T-helper 2 cell treated with Interferon-gamma antibody and Interleukin-4, amounts not matched to agents 5 μg/mL and 100 μg/mL, for 36 hours (primary cell): ENCODE measurements around the gene MYBPC1.
"Not testable (repeated sequence)": the region's sequence is repeated elsewhere in the genome, so short reads cannot be mapped to it uniquely, and the experiment has no call there.

ENCODE experiments used
- DNase-seq: peaks from one replicate; pipeline ENCODE4 v3.0.0; 2021; ENCODE audit warnings: low spot score
- H3K27ac Mint-ChIP-seq: one replicate; pipeline ENCODE4 v1.8.0; 2021; ENCODE audit warnings: mild to moderate bottlenecking, mixed read lengths
- H3K27me3 Mint-ChIP-seq: one replicate; pipeline ENCODE4 v1.8.0; 2021; ENCODE audit warnings: low read depth, mixed read lengths
- H3K36me3 Mint-ChIP-seq: one replicate; pipeline ENCODE4 v1.8.0; 2021; ENCODE audit warnings: low read depth, mixed read lengths
- H3K4me1 Mint-ChIP-seq: one replicate; pipeline ENCODE4 v1.8.0; 2021; ENCODE audit warnings: low read depth, mixed read lengths
- H3K4me3 Mint-ChIP-seq: one replicate; pipeline ENCODE4 v1.8.0; 2022; ENCODE audit warnings: mild to moderate bottlenecking, moderate library complexity, mixed read lengths
- H3K9me3 Mint-ChIP-seq: one replicate; pipeline ENCODE4 v1.8.0; 2021; ENCODE audit warnings: mixed read lengths

Gene MYBPC1, protein sequence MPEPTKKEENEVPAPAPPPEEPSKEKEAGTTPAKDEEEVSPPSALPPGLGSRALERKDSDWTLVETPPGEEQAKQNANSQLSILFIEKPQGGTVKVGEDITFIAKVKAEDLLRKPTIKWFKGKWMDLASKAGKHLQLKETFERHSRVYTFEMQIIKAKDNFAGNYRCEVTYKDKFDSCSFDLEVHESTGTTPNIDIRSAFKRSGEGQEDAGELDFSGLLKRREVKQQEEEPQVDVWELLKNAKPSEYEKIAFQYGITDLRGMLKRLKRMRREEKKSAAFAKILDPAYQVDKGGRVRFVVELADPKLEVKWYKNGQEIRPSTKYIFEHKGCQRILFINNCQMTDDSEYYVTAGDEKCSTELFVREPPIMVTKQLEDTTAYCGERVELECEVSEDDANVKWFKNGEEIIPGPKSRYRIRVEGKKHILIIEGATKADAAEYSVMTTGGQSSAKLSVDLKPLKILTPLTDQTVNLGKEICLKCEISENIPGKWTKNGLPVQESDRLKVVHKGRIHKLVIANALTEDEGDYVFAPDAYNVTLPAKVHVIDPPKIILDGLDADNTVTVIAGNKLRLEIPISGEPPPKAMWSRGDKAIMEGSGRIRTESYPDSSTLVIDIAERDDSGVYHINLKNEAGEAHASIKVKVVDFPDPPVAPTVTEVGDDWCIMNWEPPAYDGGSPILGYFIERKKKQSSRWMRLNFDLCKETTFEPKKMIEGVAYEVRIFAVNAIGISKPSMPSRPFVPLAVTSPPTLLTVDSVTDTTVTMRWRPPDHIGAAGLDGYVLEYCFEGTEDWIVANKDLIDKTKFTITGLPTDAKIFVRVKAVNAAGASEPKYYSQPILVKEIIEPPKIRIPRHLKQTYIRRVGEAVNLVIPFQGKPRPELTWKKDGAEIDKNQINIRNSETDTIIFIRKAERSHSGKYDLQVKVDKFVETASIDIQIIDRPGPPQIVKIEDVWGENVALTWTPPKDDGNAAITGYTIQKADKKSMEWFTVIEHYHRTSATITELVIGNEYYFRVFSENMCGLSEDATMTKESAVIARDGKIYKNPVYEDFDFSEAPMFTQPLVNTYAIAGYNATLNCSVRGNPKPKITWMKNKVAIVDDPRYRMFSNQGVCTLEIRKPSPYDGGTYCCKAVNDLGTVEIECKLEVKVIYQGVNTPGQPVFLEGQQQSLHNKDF

DNA sequence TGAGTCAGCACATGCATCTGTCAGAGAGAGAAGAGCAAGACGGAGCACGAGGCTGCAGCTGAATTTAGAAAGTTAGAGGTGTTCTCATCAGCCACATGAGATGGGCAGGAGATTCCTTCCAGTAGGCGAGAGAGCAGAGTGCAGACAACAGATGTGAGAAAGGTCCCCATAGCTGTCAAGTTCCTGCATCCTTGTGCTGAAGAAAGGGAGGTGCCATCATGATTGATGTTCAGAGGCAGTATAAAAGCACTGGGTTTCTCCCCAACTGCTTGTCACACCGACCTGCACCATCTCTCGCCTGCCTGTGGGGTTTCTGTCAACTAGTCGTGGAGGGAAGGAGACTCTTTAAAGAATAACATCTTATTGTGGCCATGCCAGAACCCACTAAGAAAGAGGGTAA lies at the start of gene MYBPC1:
Gene MYBPC1 (plus strand): TSS at position 272 of the 400 bp plus-strand sequence. CDS start 100 bp downstream, at position 372.
- Mint-ChIP-seq H3K9me3 (no peaks in the 10 kb centered on the region), H3K36me3 (no peaks in the 10 kb centered on the region), H3K4me3 (no peak within 1 kb of the TSS), H3K27me3 (peaks cover 2% of the 10 kb centered on the region), H3K4me1 (no peaks in the 10 kb centered on the region), H3K27ac (no peak within 1 kb of the TSS)
- no peak for DNase-seq

DNA sequence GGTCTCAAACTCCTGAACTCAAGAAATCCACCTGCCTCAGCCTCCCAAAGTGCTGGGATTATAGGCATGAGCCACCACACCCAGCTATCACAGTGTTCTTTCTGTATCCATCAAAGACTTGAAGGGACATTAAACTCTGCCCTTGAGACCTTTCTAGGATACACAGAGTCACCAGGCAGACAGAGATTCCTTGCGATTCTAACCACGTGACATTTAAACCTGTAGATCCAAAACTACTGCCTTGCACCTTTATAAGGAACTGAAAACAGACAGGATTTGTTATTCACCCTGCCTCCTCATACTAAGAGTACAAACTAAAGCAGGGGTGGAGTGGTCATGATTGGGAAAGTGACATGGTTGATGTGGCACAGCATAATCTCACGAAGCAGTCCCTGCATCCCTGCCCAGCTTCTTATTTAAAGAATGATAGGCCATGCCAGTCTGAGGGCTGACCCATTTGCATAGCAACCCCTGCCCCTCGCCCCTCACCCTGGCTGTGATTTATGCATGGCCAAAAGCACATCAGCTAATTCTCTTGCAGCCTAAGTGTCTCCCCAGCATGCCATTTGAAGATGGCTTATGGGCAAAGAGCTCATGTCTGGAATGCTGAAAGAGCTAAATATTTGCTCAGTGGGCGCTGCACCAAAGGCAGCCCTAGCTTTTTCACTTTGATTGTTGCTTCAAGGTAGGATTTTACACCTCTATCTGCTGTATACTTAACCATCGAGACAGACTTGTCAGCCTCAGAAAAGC lies 43.2 kb upstream of the MYBPC1 start:
- H3K4me3 Mint-ChIP-seq: no peak overlapping the region
- no peaks in the 10 kb centered on the region for H3K27me3 Mint-ChIP-seq
- H3K4me1 Mint-ChIP-seq: no peaks in the 10 kb centered on the region
- no peaks in the 10 kb centered on the region for H3K36me3 Mint-ChIP-seq
- DNase-seq: no peak
- H3K27ac Mint-ChIP-seq: no peak overlapping the region
- H3K9me3 Mint-ChIP-seq: peaks cover 5% of the 10 kb centered on the region

DNA sequence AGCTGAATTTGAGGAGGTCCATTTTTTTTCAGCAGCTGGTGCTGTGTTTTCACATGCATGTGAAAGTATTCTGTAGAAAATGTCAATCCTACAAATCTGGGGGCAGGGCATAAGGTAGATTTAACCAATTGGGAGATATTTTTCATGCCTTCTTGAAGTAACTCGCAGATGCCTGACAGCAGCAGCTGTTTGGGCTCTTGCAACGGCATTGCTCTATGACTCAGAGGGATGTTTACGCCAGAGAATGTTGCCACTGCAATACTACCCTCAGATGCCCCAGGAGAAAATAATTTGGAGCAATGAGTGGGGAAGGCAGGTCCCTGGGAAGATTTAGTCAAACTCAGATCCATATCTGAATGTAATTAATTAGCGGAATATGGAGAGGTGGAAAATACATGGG lies 42.5 kb upstream of the MYBPC1 start:
- no peak overlapping the region for H3K4me3 Mint-ChIP-seq
- no peaks in the 10 kb centered on the region for H3K27me3 Mint-ChIP-seq
- H3K4me1 Mint-ChIP-seq: no peaks in the 10 kb centered on the region
- no peak overlapping the region for H3K27ac Mint-ChIP-seq
- no peak for DNase-seq
- H3K9me3 Mint-ChIP-seq: peaks cover 5% of the 10 kb centered on the region
- no peaks in the 10 kb centered on the region for H3K36me3 Mint-ChIP-seq

DNA sequence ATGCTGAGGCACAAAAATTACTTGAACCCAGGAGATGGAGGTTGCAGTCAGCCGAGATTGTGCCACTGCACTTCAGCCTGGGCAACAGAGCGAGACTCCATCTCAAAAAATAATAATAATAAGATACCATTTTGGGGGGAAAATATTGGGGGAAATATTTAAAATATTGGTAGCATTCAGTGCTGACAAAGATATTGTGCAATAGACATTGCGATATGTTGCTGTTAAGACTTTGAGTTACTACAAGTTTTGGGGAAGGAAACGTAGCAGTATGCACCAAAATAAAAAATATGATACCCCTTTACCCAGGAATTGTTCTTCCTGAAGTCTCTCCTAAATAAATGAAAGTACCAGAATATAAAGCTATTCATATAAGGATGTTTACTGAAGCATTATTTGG lies 37.7 kb upstream of the MYBPC1 start:
- no peak for DNase-seq
- peaks cover 4% of the 10 kb centered on the region for H3K9me3 Mint-ChIP-seq
- no peak overlapping the region for H3K27ac Mint-ChIP-seq
- H3K4me1 Mint-ChIP-seq: no peaks in the 10 kb centered on the region
- no peaks in the 10 kb centered on the region for H3K36me3 Mint-ChIP-seq
- no peaks in the 10 kb centered on the region for H3K27me3 Mint-ChIP-seq
- no peak overlapping the region for H3K4me3 Mint-ChIP-seq

DNA sequence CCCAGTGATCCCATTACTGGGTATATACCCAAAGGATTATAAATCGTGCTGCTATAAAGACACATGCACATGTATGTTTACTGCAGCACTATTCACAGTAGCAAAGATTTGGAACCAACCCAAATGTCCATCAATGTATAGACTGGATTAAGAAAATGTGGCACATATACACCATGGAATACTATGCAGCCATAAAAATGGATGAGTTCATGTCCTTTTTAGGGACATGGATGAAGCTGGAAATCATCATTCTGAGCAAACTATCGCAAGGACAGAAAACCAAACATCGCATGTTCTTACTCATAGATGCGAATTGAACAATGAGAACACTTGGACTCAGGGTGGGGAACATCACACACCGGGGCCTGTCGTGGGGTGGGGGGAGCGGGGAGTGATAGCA lies 36.0 kb upstream of the MYBPC1 start:
- not testable (repeated sequence) for H3K9me3 Mint-ChIP-seq, H3K27me3 Mint-ChIP-seq, H3K36me3 Mint-ChIP-seq, H3K4me1 Mint-ChIP-seq, H3K27ac Mint-ChIP-seq, DNase-seq, H3K4me3 Mint-ChIP-seq

DNA sequence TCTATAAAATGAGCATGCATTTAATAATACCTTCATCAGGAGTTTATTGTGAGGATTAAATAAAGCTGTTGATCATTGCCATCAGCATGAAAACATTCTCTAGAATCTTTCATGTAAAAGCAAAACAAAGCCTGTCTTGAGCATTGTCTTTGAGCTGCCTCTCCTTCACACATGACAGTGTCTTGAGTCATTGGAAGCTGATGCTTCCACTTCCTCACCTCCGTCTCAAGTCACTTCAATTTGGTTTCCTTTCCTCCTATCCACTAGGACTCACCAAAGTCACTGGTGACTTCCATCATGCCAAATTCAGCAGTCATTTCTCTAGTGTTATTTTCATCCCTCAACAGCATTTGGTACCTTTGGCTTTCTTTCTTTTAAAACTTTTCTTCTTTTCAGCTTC lies 31.6 kb upstream of the MYBPC1 start:
- DNase-seq: no peak
- no peaks in the 10 kb centered on the region for H3K36me3 Mint-ChIP-seq
- H3K27me3 Mint-ChIP-seq: peaks cover 2% of the 10 kb centered on the region
- H3K27ac Mint-ChIP-seq: no peak overlapping the region
- H3K9me3 Mint-ChIP-seq: peaks cover 4% of the 10 kb centered on the region
- H3K4me3 Mint-ChIP-seq: no peak overlapping the region
- no peaks in the 10 kb centered on the region for H3K4me1 Mint-ChIP-seq

DNA sequence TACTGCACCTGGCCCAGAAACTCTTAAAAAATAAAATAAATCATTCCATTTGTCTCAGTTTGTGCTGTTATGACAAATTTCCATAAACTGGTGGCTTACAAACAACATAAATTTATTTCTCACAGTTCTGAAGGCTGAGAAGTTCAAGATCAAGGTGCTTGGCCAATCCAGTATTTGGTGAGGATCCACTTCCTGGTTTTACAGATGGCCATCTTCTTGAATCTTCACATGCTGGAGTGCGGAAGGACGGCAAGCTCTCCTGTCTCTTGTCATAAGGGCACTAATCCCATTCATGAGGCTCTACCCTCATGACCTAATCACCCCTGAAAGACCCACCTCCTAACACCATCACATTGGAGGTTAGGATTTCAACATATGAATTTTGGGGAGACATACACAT lies 29.9 kb upstream of the MYBPC1 start:
- peaks cover 4% of the 10 kb centered on the region for H3K9me3 Mint-ChIP-seq
- H3K4me1 Mint-ChIP-seq: no peaks in the 10 kb centered on the region
- peaks cover 2% of the 10 kb centered on the region for H3K27me3 Mint-ChIP-seq
- DNase-seq: no peak
- H3K4me3 Mint-ChIP-seq: no peak overlapping the region
- H3K36me3 Mint-ChIP-seq: no peaks in the 10 kb centered on the region
- no peak overlapping the region for H3K27ac Mint-ChIP-seq

DNA sequence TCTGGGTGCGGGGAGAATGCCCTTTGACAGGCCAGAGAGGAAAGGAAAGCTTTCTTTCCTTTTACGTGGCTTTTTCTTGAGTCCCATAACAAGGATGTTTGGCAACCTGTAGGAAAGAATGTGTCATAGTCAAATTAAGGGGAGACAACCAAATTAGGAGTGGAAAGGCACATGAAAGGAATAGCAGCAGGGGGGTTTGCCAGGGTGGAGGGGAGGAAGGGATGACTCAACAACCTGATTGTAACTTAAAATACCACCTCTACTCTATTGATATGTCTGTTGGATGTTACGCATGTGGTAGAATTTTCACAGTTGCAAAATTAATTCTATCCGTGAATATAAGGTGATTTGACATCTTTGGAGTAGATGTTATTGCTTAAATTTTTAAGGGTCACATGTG lies 28.5 kb upstream of the MYBPC1 start:
- Mint-ChIP-seq H3K36me3 (no peaks in the 10 kb centered on the region), H3K4me3 (no peak overlapping the region), H3K27me3 (peaks cover 2% of the 10 kb centered on the region), H3K4me1 (peaks cover 2% of the 10 kb centered on the region), H3K9me3 (no peaks in the 10 kb centered on the region), H3K27ac (no peak overlapping the region)
- no peak for DNase-seq

DNA sequence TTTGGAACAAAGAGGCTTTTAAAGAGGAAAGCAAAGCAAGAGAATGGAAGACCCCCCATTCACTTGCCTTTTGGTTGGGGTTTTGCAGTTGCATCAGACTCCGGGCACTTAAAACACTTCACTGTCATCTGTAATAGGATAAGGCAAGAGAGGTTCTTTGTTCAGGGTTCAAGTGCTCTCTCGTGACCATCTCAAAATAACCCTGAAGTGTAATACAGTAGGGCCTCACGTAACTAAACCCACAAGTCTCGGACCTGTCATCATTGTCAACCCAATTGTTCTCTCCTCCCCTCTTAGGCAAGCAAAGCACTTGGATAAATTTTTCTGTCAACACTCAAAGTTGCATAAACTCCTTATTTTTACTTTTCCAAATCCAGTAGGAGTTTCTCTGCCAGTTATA lies 26.9 kb upstream of the MYBPC1 start:
- Mint-ChIP-seq H3K36me3 (no peaks in the 10 kb centered on the region), H3K27ac (no peak overlapping the region), H3K27me3 (peaks cover 6% of the 10 kb centered on the region), H3K4me3 (no peak overlapping the region), H3K4me1 (peaks cover 2% of the 10 kb centered on the region), H3K9me3 (no peaks in the 10 kb centered on the region)
- DNase-seq: no peak

DNA sequence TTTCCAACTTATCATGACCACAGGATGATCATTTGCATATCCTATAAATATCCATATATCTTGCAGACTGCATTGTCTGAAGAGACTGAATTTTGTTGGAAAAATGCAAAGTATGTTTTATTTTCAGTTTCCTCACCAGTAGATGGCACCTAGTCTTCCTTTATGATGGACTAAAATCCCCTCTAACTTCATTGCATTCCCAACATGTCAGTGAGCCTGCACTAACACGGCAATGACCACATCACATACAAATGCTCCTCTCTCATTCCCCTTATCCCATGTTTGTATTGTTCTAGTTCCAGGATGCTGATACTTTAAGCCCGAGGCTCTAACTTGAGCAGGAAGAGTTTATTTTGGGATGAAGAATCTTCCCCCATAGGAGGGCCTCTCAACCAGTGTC lies 24.7 kb upstream of the MYBPC1 start:
- H3K36me3 Mint-ChIP-seq: no peaks in the 10 kb centered on the region
- DNase-seq: no peak
- H3K27me3 Mint-ChIP-seq: peaks cover 4% of the 10 kb centered on the region
- peaks cover 2% of the 10 kb centered on the region for H3K4me1 Mint-ChIP-seq
- H3K9me3 Mint-ChIP-seq: no peaks in the 10 kb centered on the region
- no peak overlapping the region for H3K27ac Mint-ChIP-seq
- no peak overlapping the region for H3K4me3 Mint-ChIP-seq

DNA sequence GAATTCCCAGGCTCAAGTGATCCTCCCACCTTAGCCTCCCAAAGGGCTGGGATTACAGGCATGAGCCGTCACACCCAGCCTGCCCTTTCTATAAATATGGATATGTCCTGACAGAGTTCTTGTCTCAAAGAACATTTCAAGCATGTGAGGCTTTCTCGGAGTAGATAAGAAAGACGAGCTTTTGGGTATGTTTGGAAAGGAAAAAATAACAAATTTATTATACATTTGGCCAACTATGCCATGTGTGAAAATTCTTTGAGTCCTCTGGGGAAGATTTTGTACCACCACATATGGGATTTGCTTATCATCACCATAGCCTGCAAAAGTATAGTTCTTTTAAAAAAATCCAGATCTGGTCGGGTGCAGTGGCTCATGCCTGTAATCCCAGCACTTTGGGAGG lies 23.7 kb upstream of the MYBPC1 start:
- H3K27me3 Mint-ChIP-seq: peaks cover 4% of the 10 kb centered on the region
- no peak for DNase-seq
- H3K9me3 Mint-ChIP-seq: no peaks in the 10 kb centered on the region
- H3K4me3 Mint-ChIP-seq: no peak overlapping the region
- no peaks in the 10 kb centered on the region for H3K36me3 Mint-ChIP-seq
- H3K27ac Mint-ChIP-seq: no peak overlapping the region
- peaks cover 2% of the 10 kb centered on the region for H3K4me1 Mint-ChIP-seq

DNA sequence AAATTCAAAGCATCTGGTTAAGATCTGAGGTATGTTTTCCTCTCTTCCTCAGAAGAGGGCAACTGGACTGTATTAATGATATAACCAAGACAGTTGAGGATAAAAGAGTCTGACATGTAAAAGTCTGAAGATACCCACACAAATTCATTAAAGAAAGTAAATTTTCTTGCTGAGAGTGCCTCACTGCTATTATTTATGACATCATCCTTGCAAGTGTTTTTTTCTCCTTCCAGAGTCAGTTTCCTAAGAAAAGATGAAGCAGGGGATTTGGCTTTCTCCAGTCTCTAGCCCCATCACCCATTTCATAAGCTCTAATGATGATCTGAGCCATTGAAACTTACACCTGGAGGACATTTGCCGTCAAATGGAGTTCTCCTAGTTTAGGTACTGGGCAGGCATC lies 21.0 kb upstream of the MYBPC1 start:
- DNase-seq: no peak
- no peak overlapping the region for H3K27ac Mint-ChIP-seq

DNA sequence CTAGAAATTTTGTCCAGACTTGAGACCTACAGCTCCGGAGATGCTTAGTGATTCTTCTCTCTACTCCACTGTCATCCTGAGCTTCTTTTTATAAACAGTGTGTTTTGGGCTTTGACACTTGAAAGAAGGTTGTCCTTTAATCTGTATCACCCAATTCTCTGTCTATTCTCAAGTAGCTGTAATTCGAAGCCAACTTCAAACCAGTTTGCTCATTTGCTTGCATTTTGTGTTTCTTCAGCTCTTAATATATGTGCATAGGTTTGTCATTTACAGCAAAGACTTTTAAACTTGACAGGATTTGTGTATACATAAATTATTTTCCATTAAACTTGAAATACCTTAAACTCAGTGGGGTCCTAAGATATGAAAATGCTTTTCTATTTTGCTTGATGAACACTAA lies 16.4 kb upstream of the MYBPC1 start:
- DNase-seq: no peak
- H3K27me3 Mint-ChIP-seq: peaks cover 3% of the 10 kb centered on the region
- no peak overlapping the region for H3K4me3 Mint-ChIP-seq
- H3K27ac Mint-ChIP-seq: no peak overlapping the region
- H3K9me3 Mint-ChIP-seq: no peaks in the 10 kb centered on the region
- H3K4me1 Mint-ChIP-seq: no peaks in the 10 kb centered on the region
- H3K36me3 Mint-ChIP-seq: no peaks in the 10 kb centered on the region

More for the DNA sequence above, 21.0 kb upstream of the MYBPC1 start:
- no peaks in the 10 kb centered on the region for H3K9me3 Mint-ChIP-seq
- peaks cover 4% of the 10 kb centered on the region for H3K27me3 Mint-ChIP-seq
- no peaks in the 10 kb centered on the region for H3K36me3 Mint-ChIP-seq
- H3K4me3 Mint-ChIP-seq: no peak overlapping the region
- peaks cover 2% of the 10 kb centered on the region for H3K4me1 Mint-ChIP-seq
